Spleen (tissue), 7 donors: ENCODE data around the gene MEOX2.

Source experiments
- CTCF ChIP-seq, 11 experiments: fragments of 200-600 bp in 7 of 11; fragments of 450-650 bp in 4 of 11; sonication (generic) in 4 of 11; IDR thresholded peaks in 8 of 11; conservative IDR thresholded peaks in 3 of 11; 1 replicate in 7 of 11; 2 replicates in 4 of 11; pipeline versions ENCODE4 v1.4.0 to v1.8.0; 2016 to 2021; ENCODE audit warnings: antibody characterized with exemption in 11 of 11, inconsistent platforms in 4 of 11, mild to moderate bottlenecking in 1 of 11
- POLR2A ChIP-seq, 3 donors: fragments of 450-650 bp; IDR thresholded peaks; one replicate each; pipeline ENCODE4 v1.5.1; 2017; ENCODE audit warnings: antibody characterized with exemption in 3 of 3, mild to moderate bottlenecking in 1 of 3
- POLR2AphosphoS5 ChIP-seq, 3 donors: sonication (generic); formaldehyde crosslinking; IDR thresholded peaks; one replicate each; pipeline ENCODE4 v1.5.1; 2017; ENCODE audit warnings: antibody characterized with exemption in 3 of 3
- donor health status: DM: no; HTN: no; CAD: no; lungs with moderate emphysema.
- donor health status: DM: no; HTN: no; CAD: no.
- donor health status: DM: no; HTN: no; CAD: no.

GRCh38 chr7:15580604-15581351, 105.7 kb downstream of the MEOX2 start:
- TF ChIP-seq CTCF (IDR thresholded peaks at IDR 0.05 in 8 of 11, conservative IDR thresholded peaks at IDR 0.05 in 3 of 11), result no peak
- TF ChIP-seq POLR2AphosphoS5 (IDR thresholded peaks at IDR 0.05), result no peak
- no peak for TF ChIP-seq POLR2A (IDR thresholded peaks at IDR 0.05)
